Measurements from ENCODE around the gene P2RY12. TPM values are rescaled to one million over a fixed set of nuclear protein-coding genes. Genes with fewer than 3 reads are reported as not detected.

Gene P2RY12
- total and polyA plus RNA-seq, 2 of the 8 experiments (the other 6 are each of a cell fraction or from before 2014, with no cell fraction given), result not detected

GRCh38 chr3:151312972-151313371, 71.6 kb downstream of the P2RY12 start (continued):
- no peak for TF ChIP-seq SP4 (IDR thresholded peaks at IDR 0.05; ENCODE audit: low read length)
- no peak for TF ChIP-seq POLR2A (IDR thresholded peaks at IDR 0.05; ENCODE audit: control extremely low read depth in 1 of 2, low read depth in 2 of 2, low read length in 2 of 2)
- no peak for TF ChIP-seq POLR2AphosphoS5 (IDR thresholded peaks at IDR 0.05; ENCODE audit: low read depth, low read length)

Data from H1 (cell line).